GM20431 (cell line): ENCODE measurements around the gene CAPN13.

Experiments
- in situ Hi-C: fragments of 300-500 bp; cut with MseI, MboI; formaldehyde crosslinking; loops from one replicate; pipeline ENCODE4 v1.15.0; 2020; ENCODE audit warnings: low sequenced_read_pairs; ENCODE audit not compliant: unreplicated experiment

Gene CAPN13

GRCh38 chr2:30690126-30690561 is 117.1 kb downstream of the CAPN13 start:
- in situ Hi-C loops, result no loop called here

- in situ Hi-C loops, result no loop called here
Measured at GRCh38 chr2:30689496-30690125, 117.6 kb downstream of the CAPN13 start.

GRCh38 chr2:30688956-30689401 is 118.3 kb downstream of the CAPN13 start:
- in situ Hi-C loops, result no loop called here

DNA sequence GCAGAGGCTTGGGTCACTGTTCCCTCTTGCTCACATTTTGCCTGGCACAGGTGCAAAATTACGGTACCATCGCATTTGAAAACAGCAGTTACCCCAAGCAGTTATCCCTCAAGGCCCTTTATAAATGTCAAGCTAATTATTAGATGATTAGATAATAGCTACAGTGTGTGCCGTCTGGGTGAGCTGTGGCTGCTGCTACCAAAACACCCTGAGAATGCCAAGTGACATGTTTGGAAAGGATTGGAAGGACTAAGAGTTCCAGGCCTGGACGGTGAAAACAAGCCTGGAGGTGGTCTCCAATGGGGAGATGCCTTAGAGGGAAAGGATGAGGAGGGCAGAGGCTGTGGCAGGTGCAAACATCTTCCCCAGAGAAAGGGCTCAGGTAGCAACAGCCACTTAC is 120.6 kb downstream of the CAPN13 start:
- in situ Hi-C loops, result no loop called here

DNA sequence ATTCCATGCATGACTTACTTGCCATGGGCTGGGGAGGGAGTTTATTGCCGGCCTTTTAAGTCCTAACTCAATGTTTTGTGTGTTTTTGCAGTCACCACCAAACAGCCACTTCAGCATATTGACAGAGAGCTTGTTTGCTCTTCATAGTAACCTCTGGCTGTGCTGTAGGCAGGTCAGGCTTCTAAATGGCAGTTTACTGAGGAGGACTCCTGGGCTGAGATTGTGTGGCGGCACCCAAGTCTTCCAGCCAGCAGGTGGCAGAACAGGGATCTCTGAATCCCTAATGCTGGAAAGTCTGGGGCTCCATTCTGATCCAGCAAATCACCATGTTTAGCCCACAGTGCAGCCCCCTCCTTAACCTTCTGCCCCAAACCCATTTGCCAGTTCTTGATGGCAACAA is 121.2 kb downstream of the CAPN13 start:
- in situ Hi-C loops, result no loop called here

- in situ Hi-C loops, result no loop called here
Measured at GRCh38 chr2:30684996-30685395, 122.2 kb downstream of the CAPN13 start.

DNA sequence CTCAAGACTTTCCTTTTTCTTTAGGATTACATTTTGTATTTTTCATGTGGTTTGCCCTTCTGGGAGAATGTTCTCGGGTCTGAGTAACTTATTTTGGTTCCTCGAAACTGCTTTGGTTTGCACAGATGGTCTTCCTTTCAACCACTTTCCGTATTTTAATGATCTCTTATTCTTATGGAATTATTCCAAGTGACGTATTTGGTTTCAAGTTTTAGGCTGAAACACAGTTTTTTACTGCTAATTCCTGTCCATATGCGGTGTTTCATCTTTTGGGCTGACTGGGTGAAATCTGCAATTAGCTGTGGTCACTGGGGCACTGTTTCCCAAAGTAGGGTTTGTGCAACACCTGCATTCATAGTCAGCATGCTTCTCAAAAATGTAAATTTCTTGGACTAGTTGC is 122.7 kb downstream of the CAPN13 start:
- in situ Hi-C loops, result no loop called here

- in situ Hi-C loops, result no loop called here
Measured at GRCh38 chr2:30684026-30684425, 123.2 kb downstream of the CAPN13 start.

DNA sequence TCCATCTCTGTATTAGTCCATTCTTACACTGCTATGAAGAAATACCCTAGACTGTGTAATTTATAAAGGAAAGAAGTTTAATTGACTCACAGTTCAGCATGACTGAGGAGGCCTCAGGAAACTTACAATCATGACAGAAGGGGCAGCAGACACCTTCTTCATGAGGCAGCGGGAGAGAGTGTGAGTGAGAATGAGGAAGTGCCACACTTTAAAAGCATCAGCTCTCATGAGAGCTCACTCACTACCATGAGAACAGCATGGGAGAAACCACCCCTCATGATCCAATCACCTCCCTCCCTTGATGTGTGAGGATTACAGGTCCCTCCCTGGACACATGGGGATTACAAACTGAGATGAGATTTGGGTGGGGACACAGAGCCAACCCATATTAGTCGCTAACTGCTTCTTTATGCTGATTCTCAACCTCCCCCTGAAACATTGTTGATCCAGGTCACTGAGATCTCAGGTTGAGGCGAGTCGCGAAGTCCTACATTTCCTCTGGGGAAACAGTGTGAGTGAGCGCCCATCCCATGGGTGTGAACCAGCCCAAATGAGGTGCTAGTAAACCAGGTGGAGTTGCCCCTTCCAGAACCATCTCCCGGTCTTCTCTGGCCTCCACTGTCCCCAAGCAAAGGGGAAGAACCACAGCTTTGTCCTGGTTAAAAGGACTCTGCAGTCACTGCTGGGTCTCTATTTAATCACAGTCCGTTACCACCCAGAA is 123.8 kb downstream of the CAPN13 start:
- in situ Hi-C loops, result no loop called here

- in situ Hi-C loops, result no loop called here
Measured at GRCh38 chr2:30681022-30681421, 126.2 kb downstream of the CAPN13 start.

- in situ Hi-C loops, result no loop called here
Measured at GRCh38 chr2:30680121-30680520, 127.1 kb downstream of the CAPN13 start.

DNA sequence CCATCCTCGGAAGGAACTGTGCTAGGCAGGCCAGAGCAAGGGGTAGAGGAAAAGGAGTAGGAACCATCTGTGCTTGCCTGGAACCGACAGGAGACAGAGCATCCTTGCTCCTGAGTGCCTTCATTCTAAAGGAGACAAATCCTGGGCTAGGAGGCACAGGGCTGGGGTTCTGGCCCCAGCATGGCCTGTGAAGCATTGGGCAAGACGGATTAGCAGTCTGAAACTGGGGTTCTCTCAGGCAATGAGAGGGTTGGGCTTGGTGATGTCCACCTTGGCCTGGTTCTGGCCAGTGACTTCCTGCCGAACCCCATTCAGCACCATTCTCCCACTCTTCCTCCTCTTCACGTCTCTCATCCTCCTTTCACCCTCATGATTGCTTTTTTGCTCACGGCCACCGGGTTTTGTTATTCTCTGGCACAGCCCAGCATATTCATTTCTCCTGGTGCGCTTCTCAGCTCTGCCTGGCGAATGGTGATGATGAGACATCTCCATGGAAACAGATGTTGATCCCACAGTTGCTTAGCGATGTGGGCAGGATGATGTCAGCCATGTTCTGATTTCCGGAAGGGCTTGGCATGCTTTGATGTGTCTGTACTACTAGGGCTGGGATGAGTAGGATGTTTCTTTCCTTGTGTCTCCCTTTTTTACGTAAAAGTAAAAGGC is 127.7 kb downstream of the CAPN13 start:
- in situ Hi-C loops, result no loop called here

DNA sequence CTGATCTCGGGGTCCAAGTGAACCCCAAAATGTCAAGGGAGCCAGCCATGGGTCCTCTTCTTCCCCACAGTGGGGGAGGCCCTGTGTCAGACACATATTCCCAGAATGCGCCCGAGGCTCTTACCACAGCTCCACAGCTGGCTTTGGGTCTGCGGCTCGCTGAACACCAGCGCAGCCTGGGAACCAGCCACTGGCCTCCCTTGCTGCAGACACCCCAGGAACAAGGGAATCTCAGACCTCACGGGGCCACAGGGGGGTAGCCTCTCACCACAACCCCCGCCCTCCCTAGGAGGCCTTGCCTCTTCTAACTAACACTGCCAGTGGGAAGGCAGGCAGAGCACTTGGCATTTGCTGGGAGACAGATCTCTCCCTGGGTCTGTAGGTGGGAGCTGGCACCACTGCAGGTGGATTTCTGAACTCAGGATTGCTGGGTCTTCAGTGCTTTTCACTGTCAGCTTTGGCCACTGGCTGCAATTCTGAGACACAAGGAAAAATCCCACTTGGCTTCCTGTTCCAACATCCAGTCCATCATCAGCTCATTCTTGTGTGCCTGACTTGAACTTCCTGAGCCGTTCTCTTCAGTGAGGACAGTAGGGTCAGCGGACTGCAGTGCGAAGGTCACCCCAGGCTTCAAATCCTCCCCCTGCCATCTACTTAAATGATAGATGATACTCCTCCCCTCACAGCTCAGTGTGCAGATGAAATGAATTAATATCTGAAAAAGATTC is 128.7 kb downstream of the CAPN13 start:
- in situ Hi-C loops, result no loop called here

DNA sequence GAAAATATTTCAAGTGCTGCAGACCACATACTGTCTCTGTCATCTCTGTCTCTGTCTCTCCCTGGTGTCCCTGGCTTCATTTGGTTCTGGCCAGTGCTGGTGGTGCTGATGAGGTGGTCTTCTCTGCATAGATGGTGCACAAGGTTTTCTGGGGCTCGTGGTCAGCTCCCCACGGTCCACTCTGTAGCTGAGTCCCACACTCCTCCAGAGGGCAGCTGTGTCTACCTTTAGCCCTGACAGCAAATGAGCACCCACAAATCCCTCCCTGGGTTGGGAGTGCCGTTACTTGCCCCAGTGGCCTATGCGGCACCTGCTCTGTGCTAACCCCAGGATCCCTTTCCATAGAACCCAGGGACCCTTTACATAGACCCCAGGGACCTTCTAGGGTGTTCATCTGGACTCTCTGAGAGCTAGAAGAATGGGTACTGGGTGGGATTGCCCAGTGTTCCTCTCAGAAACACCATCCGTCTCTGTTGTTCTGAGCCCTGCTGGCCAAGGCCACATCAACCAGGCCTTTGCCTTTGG is 129.3 kb downstream of the CAPN13 start:
- in situ Hi-C loops, result no loop called here

DNA sequence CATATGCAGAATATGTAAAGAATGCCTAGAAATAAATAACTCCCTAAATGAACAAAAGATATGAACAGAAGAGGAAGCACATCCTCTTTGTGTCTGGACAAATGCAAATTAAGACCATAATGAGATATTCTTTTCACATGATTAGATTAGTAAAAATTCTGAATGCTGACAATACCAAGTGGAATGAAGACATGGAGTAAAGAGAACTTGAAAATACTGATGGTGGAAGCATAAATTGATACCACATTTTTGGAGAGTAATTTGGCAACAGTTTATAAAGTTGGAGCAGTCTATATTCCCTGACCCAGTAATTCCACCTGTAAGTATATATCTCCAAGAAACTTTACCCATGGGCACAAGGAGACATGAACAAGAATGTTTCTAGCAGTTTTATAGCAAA is 130.0 kb downstream of the CAPN13 start:
- in situ Hi-C loops, result no loop called here

GRCh38 chr2:30675758-30676157 is 131.5 kb downstream of the CAPN13 start:
- in situ Hi-C loops, result no loop called here

- in situ Hi-C loops, result no loop called here
Measured at GRCh38 chr2:30673127-30673526, 134.1 kb downstream of the CAPN13 start.
